Ecto neural progenitor cell (in vitro differentiated cells): ENCODE data around the gene RCOR1.
A peak's percentile ranks its signal among the peaks of the same experiment; 100 is the strongest.

ENCODE experiments used
- DNase-seq: peaks from one replicate; pipeline ENCODE4 v3.0.0-alpha.2; 2018; ENCODE audit warnings: low spot score

Gene RCOR1

DNA sequence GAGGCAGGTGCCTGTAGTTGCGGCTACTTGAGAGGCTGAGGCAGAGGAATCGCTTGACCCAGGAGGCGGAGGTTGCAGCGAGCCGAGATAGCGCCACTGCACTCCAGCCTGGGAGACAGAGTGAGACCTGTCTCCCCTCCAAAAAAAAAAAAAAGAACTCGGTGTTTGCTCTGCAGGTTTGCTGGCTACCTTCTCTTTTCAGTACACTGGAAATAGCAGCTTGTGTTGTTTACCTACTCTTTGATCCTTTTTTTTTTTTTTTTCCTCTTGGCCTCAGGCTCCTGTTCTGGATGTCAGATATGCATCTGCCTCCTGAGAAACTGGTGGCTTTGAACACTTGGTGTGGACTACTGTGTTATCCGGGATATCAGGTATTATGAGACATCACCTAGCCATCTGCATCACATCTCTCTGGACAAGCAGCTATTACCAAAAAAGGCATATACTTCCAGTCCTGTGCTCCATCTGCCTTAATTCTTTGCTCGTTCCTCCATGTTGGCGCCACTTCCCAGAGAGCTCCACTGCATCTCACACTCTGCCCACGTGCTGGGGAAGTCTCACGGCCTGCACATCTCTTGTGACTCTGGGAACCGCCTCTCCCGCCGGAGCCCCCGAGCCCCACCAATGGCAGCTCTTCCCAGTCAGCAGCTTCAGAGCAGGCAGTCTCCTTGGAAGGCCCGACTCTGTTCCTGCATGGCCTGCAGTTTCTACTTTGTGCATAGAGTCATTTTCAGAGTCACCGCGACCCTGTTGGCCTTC is 133.9 kb downstream of the RCOR1 start:
- peak; percentile 33 for DNase-seq

DNA sequence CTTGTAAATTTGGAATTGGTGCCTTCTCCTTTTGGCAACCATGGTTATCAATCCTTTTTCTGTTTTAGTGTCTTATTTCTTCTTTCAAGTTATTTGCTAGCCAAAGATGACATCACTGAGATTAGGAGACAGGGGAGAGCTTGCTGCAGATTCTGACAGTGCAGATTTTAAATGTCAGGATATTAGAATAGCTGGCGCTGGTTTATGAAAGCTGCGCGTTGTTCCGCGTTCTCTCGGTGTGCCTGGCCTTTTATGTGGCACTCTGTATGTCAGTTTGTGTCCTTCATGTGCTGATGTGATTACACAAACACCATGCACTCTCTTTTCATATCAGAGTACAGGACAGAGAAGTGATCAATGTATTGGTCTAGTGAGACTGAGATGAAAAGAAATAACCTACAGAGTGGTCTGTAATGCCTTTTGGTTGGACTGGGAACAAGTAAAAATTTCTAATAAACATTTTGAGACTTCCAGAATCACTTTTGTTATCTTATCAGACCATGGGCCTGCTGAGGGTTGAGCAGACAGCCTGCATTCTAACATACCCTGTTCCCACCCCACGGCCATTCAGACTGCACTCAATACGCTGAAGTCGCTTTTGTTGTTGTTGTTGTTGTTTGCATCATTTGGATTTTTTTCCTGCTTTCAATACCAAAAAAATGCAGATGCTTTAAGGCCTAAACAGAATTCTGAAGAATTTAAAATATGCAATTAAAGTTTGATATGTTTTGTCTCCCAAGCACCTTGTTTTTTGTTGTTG is 135.1 kb downstream of the RCOR1 start:
- DNase-seq = peak; percentile 14

DNA sequence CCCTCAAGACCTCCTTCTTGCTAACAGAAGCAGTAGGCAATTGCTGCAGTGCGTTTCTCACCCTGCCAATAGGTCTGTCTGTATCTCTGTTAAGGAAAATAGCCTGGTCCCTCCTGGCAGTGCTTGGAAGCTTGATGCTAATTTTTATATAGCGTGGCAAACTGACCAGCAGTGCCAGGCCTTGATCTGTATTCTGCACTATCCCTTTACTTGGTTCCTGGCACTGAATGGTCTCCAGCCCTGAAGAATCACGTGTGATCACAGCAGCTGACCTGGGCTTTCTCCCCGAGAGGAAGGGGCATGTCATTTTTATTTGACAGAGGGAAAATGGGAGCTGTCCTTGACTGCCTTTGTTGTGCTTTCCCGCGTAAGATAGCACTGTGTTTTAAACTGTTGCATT is 136.1 kb downstream of the RCOR1 start:
- peak; percentile 13 for DNase-seq

DNA sequence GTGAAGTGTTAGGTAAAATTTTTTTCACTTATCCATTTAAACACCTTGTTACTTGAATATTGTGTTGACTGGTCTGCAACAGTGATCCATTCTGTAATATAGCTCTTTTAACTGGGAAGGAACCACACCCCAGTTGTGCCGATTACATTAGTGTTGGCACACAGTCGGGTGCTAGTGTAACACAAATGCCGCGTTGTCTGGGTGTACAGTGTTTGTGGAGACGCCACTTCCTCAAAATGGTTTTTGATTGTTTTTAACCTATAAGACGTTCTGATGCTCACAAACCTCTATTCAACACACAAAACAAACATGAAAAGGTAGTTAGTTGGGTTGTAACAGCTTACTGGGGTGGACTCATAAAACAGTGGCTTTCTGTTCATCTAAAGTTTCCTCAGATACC is 136.8 kb downstream of the RCOR1 start:
- peak; percentile 3 for DNase-seq

DNA sequence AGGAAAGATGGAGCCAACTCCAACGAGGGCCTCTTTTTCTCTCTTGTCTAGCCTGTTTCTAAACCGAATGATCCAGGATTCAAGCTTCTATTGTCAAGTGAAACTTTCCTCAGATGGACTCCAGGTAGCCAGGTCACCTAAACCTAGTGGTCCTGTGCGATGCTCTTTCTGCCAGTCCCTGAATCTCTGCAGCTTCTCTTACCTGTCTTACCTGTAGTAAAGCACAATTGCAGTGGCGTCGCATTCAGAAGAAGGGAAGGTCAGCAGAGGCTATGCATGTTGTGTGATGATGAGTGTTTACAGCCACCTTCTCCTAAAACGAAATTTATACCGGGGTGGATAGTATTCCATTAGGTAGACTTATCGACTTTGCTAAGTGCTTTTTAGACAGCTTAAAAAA is 137.4 kb downstream of the RCOR1 start:
- DNase-seq = peak; percentile 21

DNA sequence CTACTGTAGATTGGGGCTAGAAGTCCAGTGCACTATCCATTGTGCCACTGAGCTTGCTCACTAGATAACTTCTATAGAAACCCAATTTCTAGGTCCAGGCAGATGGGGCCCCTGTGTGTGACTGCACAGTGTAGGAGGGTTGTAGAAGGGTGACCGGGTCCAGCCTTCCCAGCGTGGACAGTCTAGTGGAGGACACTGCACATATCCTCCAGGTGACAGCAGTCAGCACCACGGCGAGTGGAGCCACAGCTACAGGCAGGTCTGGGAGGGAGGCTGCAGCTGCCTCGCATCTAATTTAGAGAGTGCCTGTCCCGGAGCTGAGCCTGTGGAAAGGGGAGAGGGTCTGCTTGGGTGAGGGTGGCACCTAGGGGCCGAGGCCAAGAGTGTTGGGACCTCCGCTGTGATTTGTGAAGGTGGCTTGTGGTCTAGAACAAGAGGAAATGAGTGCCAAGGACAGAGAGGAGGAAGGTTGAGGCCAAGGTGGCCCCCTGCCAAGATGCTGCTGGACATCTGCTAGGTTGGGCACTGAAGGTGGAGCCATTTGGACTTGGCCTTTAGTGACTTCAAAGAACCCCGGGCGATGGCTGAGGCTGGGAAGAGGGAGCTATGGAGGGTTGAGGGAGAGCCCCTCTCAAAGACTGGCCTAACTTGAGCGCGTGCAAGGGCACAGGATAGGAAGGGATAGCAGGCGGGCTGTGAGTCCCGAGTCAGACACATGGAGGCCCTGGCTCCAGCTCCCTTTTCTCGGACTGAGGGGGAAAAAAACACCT is 138.8 kb downstream of the RCOR1 start:
- peak; percentile 34 for DNase-seq

DNA sequence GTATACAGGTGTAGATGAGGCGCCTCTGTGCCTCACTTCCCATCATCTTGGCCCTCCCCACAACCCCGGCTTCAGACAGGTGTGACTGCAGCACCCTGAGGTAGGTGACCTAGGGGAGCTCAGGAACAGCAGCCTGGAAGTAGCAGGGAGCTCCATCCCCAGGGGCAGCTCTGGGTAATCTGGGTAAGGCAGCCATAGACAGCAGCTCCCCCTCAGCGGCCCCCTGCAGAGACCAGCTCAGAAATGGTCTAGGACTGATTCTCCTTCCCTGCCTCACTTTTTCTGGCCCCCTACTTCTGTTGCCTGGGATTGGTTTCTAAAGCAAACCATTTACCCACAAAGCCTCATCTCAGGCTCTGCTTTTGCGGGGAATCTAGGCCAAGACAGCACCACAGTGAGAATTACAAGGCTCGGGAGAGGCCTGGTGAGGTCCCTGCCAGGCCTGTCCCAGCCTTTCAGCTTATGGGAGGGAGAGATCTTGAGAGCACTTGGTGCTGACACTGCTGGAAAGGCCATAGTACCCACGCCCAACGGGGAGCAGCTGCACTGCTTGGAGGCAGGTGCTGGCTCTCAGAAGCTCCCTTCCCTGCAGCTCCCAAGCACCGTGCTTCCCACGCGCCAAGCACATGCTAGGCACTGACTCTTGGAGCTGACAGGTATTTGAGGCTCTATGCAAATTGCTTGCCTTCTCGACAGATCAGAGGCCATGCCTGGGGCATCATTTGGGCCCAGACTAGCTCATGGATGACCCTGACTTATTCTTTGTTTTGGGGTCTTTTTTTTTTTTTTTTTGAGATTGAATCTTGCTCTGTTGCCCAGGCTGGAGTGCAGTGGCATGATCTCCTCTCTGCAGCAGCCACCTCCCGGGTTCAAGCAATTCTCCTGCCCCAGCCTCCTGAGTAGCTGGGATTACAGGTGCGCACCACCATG is 139.7 kb downstream of the RCOR1 start:
- DNase-seq = peak; percentile 39

DNA sequence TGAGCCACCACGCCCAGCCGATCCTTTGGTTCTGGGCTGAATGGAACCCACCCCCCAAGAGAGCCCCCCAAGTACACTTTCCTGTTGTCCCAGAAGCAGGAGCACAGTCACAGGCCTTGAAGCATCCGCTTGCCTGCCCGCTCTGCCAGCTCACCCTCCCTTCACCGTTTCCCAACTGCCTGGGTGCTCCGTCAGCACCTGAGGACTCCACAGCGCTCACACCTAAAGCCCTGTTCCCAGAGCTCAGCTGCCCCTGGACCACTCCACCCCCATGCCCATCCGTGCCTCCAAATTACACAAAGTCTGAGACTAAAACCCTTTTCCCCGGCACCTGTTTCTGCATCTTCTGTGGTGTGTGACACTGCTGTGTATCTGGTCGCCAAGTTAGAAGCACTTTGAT is 140.5 kb downstream of the RCOR1 start:
- peak; percentile 29 for DNase-seq

DNA sequence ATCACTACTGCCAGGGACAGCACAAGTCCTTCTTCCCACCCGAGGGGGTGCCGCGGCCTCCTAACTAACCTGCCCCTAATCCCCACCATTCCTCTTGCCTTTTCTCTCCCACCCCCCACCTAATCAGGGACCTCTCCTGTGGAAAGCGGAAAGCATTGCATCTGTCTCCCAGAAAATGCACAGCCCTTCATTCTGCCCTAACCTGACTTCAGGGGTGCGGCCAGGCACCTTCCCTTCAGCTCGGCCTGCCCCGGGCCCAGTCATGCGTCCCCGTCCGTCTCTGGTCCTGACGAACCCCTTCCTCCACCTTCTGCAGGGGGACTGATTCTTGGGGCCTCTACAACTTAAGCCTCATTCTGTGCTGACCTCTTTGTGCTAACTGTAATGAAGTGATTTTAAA is 140.9 kb downstream of the RCOR1 start:
- DNase-seq = peak; percentile 34

DNA sequence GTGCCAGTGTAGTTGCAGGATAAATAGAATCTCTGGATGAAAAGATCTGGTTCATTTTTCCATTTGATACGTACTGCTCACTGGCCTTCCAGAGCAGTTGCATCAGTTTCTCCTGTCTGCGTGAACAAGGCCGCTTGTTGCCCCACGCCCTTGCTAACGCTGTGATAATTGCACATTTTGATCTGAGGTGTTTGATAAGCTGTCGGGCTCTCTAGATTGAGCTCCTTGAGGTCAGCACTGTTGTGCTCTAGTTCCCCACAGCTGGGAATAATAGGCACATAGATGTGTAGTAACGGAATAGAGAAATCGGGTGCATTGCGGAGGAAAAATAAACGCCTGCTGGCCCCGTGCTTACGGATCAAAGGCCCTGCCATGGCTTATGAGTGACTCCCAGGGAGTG is 142.0 kb downstream of the RCOR1 start:
- peak; percentile 15 for DNase-seq

DNA sequence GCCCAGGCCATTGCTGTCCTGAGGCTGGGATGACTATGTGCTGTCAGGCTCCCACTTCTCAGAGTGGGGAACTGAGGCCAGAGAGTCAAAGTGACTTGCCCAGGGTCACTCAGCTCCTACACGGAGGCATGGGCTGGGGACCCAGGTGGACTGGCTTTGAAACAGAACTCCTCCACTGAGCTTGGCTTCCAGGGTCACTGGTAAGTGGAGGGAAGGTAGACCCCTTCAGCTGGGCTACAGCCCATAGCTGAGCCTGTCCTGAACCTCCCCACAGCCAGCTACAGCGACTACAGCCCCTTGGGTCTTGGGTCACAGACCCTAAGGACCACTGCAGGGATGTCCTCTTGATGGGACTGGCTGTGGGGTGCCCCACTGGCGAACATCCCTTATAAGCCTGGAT is 144.5 kb downstream of the RCOR1 start:
- DNase-seq = no peak

DNA sequence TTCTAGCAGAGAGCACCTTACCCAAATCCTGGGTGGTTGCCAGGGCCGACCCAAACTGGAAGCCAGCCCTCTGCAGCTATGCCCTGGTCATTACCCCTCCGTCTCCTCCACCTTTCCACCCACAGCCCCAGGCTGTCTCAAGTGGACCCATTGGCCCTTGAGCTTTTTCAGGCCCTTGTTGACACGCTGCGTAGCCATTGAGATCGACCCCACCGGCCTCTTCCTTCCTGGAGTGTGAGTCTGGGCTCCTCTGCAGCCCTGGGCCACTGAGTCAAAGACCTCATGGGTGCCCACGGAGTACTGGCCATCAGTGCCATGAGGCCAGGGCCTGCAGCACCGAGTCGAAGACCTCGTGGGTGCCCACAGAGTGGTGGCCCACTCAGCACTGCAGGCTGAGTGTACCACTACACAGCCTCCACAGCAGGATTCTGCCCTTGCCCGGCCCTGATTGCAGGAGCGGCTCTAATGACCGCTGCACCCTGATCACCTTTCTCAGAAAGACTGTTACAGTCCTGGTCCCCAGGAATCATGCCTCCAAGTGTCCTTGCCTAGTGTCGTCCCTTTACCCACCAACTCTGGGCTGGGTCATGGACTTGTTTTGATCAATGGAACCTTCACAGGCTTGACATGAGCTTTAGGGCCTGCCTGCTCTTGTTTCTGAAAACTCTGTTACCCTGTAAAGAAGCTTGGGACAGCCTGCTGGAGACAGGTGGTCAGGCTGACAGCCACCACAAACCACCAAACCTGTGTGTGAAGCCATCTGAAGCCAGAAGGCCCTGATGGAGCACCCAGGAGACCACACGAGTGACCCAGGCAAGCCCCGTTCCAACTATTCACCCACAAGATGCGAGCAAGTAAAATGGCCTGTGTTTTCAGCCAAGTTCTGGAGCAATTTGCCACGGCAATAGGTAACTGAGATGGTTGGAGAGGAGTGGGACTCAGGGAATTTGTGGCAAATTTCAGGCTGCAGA is 145.2 kb downstream of the RCOR1 start:
- DNase-seq = no peak

DNA sequence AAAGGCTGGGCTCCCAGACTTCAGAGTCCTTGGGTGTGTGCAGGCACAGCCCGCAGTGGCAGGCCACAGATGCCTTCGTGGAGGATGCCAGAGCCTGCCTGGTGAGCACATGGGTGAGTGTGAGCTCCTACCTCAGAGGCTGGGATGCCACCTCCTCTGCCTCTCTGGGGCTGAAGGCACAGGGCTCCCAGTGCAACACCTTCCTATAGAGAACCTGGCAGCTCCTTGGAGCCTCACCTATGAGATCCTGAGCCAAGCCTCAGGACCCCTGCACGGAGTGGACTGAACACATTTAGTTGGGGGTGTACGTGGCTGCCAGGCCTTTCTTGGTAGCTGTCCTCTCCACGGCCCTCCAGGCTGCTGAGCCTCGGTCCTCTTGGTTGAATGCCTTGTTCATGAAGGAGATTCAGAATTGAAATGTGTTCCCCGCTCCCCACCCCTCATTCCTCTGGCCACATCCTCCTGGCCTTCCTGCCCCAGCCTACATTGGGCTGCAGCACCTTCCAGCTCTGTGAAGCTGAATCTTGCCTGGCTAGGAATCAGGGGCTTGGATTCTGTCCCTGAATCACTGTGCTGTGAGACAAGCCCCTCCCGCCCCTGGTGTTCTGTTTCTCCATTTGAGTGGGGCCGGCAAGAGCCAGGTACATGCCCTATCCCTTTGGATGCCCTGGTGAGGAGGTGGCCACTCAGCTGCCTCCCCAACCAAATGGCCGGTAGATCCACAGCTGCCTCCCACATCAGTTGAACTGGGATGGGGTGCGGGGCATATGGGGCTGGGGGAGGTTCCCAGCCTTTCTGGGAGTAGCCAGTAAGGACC is 146.1 kb downstream of the RCOR1 start:
- DNase-seq = no peak

DNA sequence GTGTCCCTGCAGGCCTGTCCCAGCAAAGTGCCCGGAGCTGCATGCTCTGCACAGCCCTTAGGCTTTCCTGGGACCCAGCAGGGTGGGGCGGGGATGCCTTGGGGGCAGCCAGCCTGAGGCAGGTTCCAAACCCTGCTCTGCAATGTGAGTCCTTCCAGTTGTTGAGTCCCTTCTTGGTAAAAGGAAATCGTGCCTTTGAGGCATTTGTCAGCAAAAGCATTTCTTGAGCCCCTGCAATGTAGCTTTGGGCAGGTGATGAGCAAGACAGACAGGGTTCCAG is 146.7 kb downstream of the RCOR1 start:
- DNase-seq = no peak

DNA sequence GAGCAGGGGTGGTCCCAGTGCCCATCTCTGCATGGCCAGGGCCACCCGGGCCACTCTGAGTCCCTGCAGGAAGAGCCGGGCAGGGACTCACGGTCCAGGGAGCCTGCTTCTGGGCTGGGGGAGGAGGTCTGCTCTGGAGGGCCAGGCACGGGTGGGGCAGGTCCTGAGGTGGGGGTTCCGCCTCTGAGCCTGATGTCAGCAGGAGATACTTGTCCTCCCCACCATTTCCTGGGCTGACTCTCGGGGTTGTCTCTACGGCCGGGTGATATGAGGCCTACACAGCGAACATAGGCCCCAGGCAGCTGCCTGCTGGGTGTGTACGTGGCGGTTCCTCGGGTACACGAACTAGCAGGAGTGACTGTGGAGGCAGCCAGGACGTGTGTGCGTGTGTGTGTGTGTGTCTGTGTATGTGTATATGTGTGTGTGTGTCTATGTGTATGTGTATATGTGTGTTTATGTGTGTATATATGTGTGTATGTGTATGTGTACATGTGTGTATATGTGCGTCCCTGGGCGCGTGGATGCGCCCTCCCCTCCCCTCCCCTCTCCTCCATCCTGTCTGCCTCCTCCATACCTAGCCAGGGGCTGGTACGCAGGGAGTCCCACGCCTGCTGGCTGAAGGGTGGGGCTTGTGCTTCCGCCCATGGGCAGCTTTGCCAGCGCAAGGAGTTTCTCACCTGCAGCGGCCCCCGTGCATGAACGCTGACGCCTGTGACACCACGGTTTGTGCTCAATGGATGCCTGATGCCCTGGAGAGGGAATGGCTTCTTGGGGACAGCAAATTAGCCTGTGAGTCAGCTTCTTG is 154.4 kb downstream of the RCOR1 start:
- no peak for DNase-seq

DNA sequence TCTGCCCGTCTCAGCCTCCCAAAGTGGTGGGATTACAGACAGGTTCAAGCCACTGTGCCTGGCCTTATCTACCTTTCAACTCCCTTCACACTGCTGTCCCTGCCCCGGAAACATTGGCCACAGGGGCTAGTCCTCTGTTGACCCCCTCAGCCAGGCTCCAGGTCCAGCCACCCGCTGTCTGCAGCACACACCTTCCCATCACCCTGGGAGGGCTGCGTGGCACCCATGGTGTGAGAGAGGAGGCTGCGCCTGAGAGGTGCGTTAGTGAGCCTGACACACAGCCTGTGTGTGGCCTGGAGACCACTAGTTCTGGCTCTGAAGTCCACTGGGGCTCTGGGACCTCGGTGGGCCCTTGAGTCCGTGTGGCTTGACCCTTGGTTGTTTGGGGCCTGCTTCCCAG is 156.4 kb downstream of the RCOR1 start:
- no peak for DNase-seq

DNA sequence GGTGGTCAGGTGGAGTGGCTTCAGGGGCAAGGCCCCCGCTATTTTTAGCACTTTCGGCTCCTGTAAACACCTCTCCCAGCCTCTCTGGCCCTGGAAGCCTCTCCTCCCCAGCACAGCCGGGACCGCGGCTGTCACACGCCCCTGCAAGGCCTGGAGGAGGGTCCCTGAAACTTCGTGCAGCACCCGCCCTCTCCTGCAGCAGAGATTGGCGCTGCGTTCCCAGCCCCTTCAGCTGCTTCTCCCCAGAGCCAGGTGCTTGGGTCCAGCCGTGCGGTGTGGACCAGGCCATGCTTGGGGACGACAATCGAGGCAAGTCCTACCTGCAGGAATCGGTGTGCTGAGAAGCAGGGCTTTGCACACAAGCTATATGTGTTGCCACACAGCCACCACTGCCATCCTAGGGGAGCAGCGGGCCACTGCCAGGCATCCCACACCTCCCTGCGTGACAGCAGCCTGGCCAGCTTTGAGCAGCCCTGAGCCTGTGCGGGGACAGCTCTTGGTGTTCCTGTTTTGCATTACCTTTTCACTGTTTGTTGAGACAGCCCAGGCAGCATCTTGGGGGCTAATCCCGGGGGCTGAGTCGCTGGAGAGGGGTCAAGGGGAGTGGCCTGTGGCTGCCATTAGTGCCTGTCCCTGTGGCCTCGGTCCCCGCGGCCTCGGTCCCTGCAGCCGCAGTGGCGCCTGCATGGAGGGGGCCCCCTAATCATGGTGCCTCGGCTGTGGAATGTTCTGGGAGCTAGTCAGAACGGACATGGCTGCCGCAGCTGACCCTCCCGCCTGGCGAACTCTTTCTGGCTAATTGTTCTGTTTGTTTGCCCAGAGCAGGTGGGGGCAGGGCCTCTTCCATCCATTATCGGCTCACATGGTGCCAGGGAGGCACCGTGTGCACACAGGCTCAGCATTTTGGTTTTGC is 157.2 kb downstream of the RCOR1 start:
- no peak for DNase-seq

DNA sequence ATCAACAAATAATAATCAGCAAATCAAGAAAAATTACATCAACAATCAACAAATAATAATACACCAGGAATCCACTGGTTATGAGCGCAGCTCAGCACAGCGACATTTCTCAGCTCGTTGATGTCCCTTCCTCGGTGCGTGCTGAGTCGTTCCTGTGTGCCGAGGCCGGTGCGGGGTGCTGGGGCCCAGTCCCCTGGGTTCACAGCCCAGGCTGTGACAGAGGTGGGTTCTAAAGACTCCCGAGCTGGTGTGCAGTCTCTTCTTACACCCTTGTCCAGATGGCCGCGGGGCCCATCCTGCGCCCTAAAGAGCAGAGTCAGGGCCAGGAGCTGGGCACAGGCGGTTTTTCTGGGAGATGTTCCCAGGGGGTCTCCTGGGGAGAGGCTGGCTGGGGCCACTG is 157.9 kb downstream of the RCOR1 start:
- DNase-seq = no peak
